ENCODE data around the gene EMC1.
A peak's percentile ranks its signal among the peaks of the same experiment; 100 is the strongest.

The EMC1 gene

GRCh38 chr1:19210772-19211549 lies 40.4 kb downstream of the EMC1 start:
- ChIA-PET CTCF (interaction anchor here (1.0 to 1.4 kb wide), 5 partner anchors 9 to 29 kb away, joined by 3 to 6 read pairs (median 4); no protein-coding TSS in a partner anchor), POLR2A (no interaction called here)
- TF ChIP-seq CTCF (IDR thresholded peaks at IDR 0.05; ENCODE audit: control extremely low read depth, extremely low read depth, low read depth, missing control alignments), result no peak
- no peak for DNase-seq (ENCODE audit: extremely low spot score)

- POLR2A ChIA-PET, result no interaction called here
Observed at GRCh38 chr1:19209990-19210771, 41.1 kb downstream of the EMC1 start, which contains the start of gene UBR4. Gene UBR4, minus strand, starts transcription at chr1:19210266. Its CDS starts 18 bp downstream, at chr1:19210248.

GRCh38 chr1:19209439-19209989 lies 41.8 kb downstream of the EMC1 start:
- peak; percentile 78 for DNase-seq (ENCODE audit: extremely low spot score)
- POLR2A ChIA-PET, result no interaction called here
- no peak for TF ChIP-seq CTCF (IDR thresholded peaks at IDR 0.05; ENCODE audit: control extremely low read depth, extremely low read depth, low read depth, missing control alignments)
- CTCF ChIA-PET, result interaction anchor here (1.3 to 1.9 kb wide), 2 partner anchors 32 to 442 kb away, joined by 3 to 5 read pairs; no protein-coding TSS in a partner anchor

More at GRCh38 chr1:19209990-19210771, 41.1 kb downstream of the EMC1 start, which contains the start of gene UBR4:
- TF ChIP-seq CTCF (IDR thresholded peaks at IDR 0.05; ENCODE audit: control extremely low read depth, extremely low read depth, low read depth, missing control alignments), result no peak
- CTCF ChIA-PET, result interaction anchor here (1.0 to 1.9 kb wide), 6 partner anchors 10 to 441 kb away, joined by 3 to 6 read pairs (median 4); no protein-coding TSS in a partner anchor
- DNase-seq (ENCODE audit: extremely low spot score), result peak; percentile 94

GRCh38 chr1:19208710-19209438 lies 42.5 kb downstream of the EMC1 start:
- ChIA-PET CTCF (interaction anchor here (1.0 to 1.9 kb wide), 4 partner anchors 10 to 442 kb away, joined by 3 to 5 read pairs (median 3); no protein-coding TSS in a partner anchor), POLR2A (no interaction called here)
- DNase-seq (ENCODE audit: extremely low spot score), result no peak
- TF ChIP-seq CTCF (IDR thresholded peaks at IDR 0.05; ENCODE audit: control extremely low read depth, extremely low read depth, low read depth, missing control alignments), result no peak

- ChIA-PET POLR2A (no interaction called here), CTCF (interaction anchor here (1.2 to 2.0 kb wide), 5 partner anchors 10 to 294 kb away, joined by 3 to 7 read pairs (median 3); no protein-coding TSS in a partner anchor)
- no peak for DNase-seq (ENCODE audit: extremely low spot score)
- no peak for TF ChIP-seq CTCF (IDR thresholded peaks at IDR 0.05; ENCODE audit: control extremely low read depth, extremely low read depth, low read depth, missing control alignments)
Observed at GRCh38 chr1:19206947-19207346, 44.4 kb downstream of the EMC1 start.

Data from GM10248 (cell line).